SIG-M5 treated with dmso at 0.1 percent for 504 hours (cell line): ENCODE measurements around the gene ATP6V1G1.
"Not testable (repeated sequence)": the region's sequence is repeated elsewhere in the genome, so short reads cannot be mapped to it uniquely, and the experiment has no call there.

Experiments used
- DNase-seq: peaks from one replicate; lab custom pipeline; 2025; ENCODE audit not compliant: unreplicated experiment; lab: John Stamatoyannopoulos, UW

The ATP6V1G1 gene

DNA sequence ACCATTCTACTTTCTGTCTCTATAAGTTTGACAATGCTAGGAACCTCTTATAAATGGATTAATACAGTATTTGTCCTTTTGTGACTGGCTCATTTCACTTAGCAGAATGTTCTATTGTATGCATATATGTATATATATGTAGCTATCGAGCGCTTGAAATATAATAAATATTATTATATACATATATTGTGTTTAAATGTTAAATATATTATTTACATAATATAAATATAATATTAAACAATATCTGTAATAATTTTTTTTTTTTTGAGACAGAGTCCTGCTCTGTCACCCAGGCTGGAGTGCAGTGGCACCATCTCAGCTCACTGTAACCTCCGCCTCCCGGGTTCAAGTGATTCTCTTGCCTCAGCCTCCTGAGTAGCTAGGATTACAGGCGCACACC lies 9.4 kb upstream of the ATP6V1G1 start:
- DNase-seq, result not testable (repeated sequence)

DNA sequence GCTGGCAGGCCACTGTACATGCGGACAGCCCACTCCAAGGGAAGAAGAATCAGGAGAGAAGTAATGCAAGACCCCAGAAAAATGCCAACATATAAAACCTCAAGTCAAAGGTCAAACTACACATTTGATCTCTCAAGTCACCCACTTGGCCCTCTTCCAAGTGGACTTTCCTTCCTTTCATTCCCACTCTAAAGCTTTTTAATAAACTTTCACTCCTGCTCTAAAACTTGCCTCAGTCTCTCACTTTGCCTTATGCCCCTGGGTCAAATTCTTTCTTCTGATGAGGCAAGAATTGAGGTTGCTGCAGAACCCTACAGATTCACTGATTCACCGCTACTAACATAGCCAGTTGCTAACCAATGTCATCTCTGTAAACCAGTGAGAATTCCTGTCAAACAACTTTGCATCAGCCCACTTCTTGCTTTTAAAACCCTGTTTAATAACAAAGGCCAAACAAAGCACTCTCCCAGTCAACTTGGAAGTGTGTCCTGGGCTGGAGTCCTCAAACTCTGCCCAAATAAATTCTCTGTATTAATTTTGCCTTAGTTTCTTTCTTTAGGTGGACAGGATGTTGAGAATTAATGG lies 6.9 kb upstream of the ATP6V1G1 start:
- DNase-seq, result no peak

DNA sequence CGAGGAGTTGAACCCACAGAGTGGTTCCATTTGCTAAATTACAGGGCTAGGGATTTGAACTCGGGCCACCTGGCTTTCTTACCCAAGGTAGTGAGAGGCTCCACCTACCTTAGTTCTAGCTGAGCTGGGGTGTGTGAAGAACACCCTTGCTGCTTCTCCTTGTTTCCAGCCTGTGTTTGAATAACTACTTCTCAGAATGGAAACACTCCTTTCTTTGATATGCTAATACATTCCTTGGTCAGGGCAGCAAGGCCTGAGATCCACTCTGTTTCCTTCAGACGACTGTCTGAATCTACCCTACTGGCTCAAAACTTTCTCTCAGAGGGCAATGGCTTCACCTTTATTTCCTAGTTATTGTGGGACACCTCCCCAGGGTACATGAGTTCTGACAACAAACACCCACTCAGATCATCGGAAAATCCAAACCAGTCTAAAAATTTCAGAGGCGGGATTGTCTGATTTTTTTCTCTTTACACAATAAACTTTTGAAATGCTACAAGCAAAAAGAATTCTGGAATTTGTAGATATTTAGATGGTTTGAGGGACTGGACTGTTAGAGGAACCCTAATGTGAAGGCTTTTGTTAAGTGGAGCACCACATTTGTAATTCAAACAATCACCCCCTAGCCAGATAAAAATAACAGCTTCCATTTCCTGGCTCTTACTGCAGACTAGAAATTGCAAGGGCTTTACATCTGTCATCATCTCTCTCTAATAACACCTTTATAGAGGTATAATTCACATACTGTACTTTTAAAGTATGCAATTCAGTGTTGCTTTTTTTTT lies 4.0 kb upstream of the ATP6V1G1 start:
- no peak for DNase-seq

DNA sequence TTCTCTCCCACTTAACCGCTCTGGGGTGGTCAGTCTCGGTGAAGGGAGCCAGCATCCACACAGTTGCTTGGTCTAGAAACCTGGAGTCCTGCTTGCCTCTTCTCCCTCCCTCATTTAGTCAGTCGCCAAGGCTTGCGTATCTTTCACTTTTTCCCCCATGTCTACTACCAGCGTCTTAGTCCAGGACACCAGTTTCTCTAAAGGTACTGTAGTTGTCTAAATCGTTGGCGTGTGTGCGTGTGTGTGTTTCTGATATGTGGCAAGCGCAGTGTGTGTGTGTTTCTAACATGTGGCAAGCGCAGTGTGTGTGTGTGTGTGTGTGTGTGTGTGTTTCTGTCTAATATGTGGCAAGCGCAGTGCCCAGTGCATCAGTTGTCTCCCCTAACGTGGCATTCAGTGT lies 641 bp downstream of the ATP6V1G1 start:
- peak; percentile 46 for DNase-seq

DNA sequence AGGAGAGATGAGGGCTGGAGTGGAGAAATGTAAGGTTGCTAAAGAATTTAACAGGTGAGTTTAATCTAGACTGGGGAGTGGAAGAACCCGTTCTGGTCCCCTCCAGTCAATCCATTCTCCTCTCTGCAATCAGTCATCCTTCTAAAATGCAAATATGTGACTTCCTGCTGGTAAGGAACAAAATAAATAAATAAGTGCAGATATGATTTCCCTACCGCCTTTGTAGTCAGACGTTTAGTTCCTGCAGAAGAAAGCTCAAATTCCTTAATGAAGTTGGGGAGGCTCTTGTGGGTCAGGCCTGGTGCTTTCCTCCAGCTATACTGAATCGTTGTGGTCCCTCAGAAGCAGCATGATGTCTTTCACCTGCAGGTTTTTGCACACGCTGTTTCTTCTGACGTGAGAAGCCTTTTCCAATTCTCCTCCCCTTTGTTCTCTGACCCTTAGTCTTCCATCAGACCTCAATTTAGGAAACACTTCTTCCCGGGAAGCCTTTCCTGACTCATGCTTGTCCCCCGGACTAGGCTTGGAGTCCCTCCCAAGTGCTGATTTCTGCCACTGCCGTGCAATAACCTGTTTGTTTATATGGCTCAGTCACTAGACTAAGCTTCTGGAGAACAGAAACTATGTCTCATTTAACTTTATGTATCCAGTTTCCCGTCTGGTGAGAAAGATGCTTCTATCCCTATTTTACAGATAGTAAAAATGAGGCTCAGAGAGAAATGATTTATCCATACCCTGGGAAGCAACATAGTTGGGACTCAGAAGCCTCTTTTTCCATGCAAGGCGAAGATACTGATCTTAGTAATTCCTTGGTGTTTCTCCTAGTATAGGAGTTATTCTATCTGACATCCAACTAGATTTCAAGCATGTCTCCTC lies 1.3 kb downstream of the ATP6V1G1 start:
- peak; percentile 46 for DNase-seq

DNA sequence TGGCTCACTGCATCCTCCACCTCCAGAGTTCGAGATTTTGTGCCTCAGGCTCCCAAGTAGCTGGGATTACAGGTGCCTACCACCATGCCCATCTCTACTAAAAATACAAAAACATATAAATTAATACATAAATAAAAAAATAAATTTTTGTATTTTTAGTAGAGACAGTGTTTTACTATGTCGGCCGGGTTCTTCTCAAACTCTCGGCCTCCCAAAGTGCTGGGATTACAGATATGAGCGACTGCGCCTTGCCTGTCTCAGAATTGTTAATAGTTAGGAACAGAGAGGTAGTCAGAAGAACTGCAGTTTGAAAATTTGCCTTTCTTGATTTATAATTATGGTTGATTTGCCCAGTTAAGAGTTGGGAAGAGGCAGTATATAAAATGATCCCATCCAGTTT lies 2.8 kb downstream of the ATP6V1G1 start:
- no peak for DNase-seq

DNA sequence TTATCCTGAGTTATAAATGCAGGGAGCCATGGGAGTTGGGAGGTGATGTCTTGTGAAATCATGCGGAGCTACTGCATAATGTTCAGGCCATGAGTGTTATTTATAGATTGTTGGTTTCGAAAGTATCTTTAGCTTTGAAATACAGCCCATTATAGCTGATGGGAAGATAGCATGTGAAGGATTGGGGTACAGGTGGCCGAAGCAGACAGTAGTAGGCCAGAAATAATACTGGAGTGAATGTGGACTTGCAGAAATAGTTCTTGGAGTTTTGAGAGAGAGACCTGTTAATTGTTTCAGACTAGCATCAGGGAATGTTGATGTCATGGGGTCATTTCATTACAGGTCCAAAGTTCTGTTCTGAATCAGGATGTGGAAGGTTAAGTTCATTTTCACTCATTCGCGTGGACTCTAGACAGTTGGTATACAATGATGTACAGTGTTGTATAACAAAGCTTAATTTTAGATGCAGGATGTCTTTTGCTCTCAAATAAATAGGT lies 3.8 kb downstream of the ATP6V1G1 start:
- DNase-seq, result peak; percentile 68

DNA sequence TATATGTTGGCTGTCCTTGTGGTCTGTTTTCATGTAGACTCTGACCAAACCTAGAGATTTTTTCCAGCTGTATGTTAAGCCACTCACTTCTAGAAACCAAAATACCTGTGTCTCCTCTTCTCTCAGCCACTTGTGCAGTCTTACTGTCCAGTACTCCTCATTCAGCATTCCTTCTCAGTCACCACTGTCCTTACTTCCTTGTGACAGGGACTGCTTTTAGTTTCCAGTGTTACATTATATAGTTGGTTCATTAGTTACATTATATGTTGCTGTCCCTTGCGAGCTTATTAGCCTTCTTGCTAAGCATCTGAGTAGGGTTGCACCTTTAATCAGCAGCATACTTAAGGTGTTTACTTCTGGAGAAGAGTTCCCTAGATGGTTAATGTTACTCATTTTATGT lies 4.3 kb downstream of the ATP6V1G1 start:
- DNase-seq, result no peak

DNA sequence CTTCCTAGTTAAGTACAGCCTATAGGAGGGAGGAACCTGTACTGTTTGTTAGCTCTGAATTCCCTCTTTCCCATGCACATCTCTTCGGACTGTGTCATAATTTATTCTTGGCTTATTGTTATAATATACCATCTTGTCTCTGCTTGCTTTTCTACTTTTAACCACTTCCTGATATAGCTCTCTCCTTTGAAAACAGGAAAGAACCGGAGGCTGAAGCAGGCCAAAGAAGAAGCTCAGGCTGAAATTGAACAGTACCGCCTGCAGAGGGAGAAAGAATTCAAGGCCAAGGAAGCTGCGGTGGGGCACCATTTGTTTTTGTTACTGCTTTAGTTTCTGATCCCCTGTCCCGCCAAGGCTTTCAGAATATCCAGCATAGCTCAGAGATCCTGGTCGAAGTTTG lies 4.8 kb downstream of the ATP6V1G1 start:
- peak; percentile 84 for DNase-seq

DNA sequence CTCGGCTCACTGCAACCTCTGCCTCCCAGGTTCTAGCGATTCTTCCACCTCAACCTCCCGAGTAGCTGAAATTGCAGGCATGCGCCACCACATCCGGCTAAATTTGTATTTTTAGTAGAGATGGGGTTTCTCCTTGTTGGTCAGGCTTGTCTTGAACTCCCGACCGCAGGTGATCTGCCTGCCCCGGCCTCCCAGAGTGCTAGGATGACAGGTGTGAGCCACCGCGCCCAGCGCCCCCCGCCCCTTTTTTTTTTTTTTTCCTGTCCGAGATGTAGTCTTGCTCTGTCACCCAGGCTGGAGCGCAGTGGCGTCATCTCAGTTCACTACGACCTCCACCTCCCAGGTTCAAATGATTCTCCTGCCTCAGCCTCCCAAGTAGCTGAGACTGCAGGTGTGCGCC lies 6.6 kb downstream of the ATP6V1G1 start:
- DNase-seq, result no peak

DNA sequence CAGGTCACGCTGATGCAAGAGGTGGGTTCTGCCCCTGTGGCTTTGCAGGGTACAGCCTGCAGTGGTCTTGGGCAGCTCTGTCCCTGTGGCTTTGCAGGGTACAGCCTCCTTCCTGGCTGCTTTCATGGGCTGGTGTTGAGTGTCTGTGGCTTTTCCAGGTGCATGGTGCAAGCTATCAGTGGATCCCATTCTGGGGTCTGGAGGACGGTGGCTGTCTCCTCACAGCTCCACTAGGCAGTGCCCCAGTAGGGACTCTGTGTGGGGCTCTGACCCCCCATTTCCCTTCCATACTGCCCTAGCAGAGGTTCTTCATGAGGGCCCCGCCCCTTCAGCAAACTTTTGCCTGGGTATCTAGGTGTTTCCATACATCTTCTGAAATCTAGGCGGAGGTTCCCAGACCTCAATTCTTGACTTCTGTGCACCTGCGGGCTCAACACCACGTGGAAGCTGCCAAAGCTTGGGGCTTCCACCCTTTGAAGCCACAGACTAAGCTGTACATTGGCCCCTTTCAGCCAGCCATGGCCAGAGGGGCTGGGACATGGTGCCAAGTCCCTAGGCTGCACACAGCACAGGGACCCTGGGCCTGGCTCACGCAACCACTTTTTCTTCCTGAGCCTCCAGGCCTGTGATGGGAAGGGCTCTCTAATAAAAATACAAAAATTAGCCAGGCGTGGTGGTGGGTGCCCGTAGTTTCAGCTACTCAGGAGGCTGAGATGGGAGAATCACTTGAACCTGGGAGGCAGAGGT lies 13.1 kb downstream of the ATP6V1G1 start:
- not testable (repeated sequence) for DNase-seq

DNA sequence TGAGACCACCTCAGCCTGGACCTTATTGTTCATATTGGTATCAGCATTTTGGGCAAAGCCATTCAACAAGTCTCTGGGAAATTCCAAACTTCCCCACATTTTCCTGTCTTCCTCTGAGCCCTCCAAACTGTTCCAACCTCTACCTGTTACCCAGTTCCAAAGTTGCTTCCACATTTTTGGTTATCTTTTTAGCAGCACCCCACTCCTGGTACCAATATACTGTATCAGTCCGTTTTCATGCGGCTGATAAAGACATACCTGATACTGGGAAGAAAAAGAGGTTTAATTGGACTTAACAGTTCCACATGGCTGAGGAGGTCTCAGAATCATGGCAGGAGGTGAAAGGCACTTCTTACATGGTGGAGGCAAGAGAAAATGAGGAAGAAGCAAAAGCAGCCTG lies 14.2 kb downstream of the ATP6V1G1 start:
- not testable (repeated sequence) for DNase-seq

DNA sequence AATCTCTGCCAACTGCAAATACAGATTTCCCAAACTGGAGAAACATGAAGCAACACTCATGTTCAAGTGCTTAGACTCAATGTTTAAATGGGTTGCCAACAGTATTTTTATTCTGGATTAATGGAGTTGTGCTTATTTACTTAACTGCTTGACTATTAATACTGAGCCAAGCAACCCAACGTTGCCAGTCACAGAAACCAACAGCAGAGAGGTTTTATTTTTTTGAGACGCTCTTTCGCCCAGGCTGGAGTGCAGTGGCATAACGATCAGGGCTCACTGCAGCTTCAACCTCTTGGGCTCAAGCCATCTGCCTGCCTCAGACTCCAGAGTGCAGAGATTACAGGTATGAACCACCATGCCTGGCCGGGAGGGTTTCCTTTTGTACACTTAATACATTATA lies 15.1 kb downstream of the ATP6V1G1 start:
- no peak for DNase-seq

DNA sequence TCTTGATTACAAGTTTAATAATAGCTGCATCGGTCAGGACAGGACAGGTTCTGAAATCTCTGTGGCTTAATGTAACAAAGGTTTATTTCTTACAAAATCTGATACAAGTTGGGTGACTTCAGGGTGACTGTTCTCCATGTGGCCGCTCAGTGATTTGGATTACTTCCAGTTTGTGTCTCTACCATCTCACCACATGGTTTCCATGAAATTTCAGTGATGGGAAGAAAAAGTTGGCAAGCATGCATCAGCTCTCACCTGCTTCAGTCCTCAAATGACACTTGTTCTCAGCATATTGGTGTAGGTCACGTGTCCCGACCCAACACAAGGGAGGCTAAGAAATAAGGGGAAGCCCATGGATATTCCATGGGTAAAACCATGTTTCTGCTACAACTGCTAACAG lies 15.7 kb downstream of the ATP6V1G1 start:
- no peak for DNase-seq

DNA sequence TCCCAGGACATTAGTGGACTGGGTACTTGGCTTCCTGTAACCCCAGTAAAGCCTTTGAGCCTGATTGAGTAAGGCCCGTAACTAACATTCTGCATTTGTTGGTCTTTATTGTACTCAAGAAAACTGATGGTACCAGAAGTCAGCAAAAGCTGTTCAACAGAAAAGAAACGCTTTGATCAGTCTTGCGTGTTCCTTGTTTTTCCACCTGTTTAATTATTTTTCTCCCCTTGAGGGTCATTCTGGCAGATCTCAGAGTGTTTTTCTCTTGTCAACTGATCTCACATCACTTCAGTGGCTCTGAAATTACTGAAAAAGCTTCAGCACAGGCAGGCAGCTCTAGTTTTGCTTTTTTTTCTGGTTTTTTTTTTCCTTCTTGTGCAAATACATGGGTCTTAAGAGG lies 17.4 kb downstream of the ATP6V1G1 start:
- no peak for DNase-seq

DNA sequence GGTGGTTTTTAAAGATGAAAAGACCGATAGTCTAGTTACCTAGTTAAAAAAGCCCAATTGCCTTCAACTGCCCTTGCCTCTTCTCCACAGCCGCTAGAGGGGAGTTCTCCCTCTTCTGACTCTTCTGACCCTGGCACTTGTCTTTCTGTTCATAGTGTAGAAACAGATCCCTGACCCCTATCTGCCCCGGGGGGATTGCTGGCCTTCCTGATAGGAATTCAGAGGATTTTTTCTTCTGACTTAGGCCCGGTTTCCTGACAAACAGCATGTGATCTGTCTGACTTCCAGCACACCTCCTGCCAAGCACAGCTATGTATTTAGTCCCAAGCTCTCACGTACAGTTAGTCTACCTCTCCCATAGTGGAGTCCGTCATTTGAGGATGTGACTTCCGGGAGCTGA lies 18.5 kb downstream of the ATP6V1G1 start:
- DNase-seq, result no peak

DNA sequence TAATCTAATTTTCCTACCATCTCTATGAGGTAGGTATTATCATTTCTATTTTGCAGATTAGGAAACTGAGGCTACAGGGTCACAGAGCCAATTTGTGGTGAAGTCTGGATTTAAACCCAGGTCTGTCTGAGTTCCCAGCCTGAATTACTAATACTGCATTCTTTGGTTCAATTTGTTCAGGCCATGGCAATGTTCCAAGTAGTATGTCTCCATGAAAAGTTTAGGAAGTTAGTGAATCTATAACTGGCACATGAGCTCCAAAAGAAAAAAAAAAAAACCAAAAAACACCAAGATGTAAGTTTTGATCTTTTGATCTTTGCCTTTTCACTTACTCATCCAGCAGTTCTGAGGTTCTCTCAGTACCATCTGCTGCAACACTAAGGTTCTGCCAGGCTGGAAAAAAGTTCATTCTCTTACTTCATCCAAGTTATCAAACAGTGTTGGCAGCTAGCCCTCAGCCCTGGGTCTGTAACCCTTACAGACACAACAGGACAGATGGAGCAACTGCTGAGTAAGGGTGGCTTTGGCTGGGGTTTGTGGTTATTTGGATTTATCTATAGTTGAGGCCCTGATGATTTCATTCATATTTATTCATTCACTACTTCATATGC lies 19.1 kb downstream of the ATP6V1G1 start:
- DNase-seq, result no peak

DNA sequence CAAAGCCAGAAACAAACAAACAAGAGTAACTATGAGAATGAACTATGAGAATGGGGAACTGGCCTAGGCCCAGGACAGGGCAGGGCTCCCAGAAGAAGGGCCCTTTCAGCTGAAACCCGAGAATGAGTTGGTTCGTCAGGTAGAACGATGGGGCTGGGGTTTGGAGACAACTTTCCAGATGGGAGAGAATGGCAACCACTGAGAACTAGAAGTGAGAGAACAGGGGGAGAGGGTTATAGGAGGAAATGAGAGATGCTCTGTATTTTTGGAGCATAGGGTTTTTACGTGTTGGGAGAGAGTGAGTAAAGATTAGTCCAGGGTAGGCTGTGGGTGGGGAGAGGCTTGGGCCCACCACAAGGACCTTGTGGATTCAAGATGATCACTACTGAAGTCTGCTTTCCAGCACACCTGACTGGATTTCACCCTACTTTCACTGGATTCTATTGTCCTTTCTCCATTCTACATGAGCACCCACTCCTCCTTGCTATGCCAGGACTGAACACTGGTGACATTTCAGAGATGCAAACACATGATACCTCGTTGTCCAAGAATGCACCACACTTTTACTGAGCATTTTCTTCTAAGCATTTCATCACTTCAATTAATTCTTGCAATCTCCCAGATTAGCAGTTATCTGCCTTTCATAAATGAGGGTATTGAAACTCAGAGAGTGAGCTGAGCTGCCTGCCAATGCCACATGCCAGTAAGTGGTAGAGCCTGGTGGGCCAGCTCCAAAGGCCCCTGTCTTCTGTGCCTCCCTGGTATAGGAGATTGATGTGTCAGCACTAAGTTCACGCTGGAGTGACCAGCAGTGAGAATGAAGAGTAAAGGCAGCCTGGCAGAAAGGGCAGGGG lies 20.3 kb downstream of the ATP6V1G1 start:
- DNase-seq, result no peak

DNA sequence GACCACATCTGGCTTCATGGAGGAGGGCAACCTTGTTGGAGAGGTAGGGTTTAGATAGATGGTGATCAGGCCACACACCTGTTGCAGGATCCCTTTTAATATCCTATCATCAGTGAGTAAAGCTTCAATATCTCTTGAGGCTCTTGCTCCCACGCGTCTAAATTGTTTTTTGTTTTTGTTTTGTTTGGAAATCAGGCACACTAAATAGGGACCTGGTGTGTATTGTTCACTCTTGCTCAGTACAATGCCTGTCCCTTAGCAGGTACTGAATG lies 20.9 kb downstream of the ATP6V1G1 start:
- no peak for DNase-seq
